Neural progenitor cell (in vitro differentiated cells): ENCODE results near the gene YPEL2.

Experiments
- EZH2 ChIP-seq: fragments of 200-600 bp; sonication (generic); IDR thresholded peaks from 2 replicates; pipeline ENCODE4 v1.6.1; 2017; ENCODE audit warnings: antibody characterized with exemption, mild to moderate bottlenecking, moderate library complexity
- EZH2phosphoT487 ChIP-seq: fragments of 200-600 bp; sonication (generic); IDR thresholded peaks from 2 replicates; pipeline ENCODE4 v1.6.1; 2017; ENCODE audit warnings: antibody characterized with exemption
- TF ChIP-seq, protein P1 (sequence below): fragments of 200-600 bp; sonication (generic); IDR thresholded peaks from 2 replicates; pipeline ENCODE4 v1.5.1; 2017; ENCODE audit warnings: antibody characterized with exemption, mild to moderate bottlenecking

GRCh38 chr17:59284317-59284716, 47.1 kb upstream of the YPEL2 start:
- TF ChIP-seq, protein P1, sequence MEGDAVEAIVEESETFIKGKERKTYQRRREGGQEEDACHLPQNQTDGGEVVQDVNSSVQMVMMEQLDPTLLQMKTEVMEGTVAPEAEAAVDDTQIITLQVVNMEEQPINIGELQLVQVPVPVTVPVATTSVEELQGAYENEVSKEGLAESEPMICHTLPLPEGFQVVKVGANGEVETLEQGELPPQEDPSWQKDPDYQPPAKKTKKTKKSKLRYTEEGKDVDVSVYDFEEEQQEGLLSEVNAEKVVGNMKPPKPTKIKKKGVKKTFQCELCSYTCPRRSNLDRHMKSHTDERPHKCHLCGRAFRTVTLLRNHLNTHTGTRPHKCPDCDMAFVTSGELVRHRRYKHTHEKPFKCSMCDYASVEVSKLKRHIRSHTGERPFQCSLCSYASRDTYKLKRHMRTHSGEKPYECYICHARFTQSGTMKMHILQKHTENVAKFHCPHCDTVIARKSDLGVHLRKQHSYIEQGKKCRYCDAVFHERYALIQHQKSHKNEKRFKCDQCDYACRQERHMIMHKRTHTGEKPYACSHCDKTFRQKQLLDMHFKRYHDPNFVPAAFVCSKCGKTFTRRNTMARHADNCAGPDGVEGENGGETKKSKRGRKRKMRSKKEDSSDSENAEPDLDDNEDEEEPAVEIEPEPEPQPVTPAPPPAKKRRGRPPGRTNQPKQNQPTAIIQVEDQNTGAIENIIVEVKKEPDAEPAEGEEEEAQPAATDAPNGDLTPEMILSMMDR: no peak
- TF ChIP-seq EZH2phosphoT487: no peak
- TF ChIP-seq EZH2: no peak
